Effector CD4-positive, alpha-beta T cell (primary cell): ENCODE data around the gene OR1K1. TPM values are rescaled to one million over a fixed set of nuclear protein-coding genes. Genes with fewer than 3 reads are reported as not detected.
"Not testable (repeated sequence)": the region's sequence is repeated elsewhere in the genome, so short reads cannot be mapped to it uniquely, and the experiment has no call there.

Experiments
- DNase-seq: peaks from one replicate; pipeline ENCODE4 v3.0.0-alpha.2; 2020
- total RNA-seq: gene quantifications from one replicate; lab custom pipeline; 2026; lab: John Stamatoyannopoulos, UW

Gene OR1K1, protein sequence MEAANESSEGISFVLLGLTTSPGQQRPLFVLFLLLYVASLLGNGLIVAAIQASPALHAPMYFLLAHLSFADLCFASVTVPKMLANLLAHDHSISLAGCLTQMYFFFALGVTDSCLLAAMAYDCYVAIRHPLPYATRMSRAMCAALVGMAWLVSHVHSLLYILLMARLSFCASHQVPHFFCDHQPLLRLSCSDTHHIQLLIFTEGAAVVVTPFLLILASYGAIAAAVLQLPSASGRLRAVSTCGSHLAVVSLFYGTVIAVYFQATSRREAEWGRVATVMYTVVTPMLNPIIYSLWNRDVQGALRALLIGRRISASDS
- not detected for total RNA-seq

DNA sequence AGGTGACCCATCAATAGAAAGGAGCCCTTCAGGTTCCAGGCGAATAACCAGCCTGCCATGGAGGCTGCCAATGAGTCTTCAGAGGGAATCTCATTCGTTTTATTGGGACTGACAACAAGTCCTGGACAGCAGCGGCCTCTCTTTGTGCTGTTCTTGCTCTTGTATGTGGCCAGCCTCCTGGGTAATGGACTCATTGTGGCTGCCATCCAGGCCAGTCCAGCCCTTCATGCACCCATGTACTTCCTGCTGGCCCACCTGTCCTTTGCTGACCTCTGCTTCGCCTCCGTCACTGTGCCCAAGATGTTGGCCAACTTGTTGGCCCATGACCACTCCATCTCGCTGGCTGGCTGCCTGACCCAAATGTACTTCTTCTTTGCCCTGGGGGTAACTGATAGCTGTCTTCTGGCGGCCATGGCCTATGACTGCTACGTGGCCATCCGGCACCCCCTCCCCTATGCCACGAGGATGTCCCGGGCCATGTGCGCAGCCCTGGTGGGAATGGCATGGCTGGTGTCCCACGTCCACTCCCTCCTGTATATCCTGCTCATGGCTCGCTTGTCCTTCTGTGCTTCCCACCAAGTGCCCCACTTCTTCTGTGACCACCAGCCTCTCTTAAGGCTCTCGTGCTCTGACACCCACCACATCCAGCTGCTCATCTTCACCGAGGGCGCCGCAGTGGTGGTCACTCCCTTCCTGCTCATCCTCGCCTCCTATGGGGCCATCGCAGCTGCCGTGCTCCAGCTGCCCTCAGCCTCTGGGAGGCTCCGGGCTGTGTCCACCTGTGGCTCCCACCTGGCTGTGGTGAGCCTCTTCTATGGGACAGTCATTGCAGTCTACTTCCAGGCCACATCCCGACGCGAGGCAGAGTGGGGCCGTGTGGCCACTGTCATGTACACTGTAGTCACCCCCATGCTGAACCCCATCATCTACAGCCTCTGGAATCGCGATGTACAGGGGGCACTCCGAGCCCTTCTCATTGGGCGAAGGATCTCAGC, at the start of gene OR1K1:
OR1K1 (plus strand) TSS at position 58 of the 995 bp plus-strand sequence; CDS start at position 58, 0 bp downstream.
- DNase-seq = no peak

DNA sequence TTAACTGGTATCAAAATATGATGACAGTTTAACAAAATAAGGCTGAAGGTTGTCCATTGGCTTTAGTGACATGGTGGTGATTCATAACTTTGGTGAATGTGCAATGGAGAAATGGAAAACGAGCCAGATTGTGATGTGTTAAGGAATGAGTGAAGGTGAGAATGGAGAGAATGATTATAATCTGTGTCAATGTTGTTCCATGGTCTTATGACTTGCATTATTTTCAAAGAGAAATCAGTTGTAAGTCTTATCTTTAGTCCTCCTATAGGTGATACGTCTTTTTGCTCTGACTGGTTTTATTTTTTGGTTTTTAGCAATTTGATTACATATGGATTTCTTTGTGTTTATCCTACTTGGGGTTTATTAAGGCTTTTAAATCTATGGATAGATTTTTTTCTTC, 45.1 kb upstream of the OR1K1 start:
- DNase-seq = no peak

DNA sequence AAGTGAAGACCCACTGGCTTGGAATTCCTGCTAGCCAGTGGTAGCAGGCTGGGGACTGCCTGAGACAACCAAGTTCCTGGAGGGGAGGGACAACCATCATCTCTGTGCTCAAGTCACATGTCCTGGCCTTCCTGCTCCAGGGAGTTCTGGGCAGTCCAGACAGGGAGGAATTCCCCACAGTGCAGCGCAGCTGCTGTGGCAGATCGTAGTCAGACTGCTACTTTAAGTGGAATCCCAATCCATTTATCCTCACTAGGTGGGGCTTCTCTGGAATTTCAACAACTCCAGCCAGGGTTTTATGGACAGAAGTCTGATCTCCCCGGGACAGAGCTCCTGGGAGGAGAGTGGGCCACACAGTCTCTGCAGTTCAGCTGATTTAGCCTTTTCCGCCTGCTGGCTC, 32.1 kb upstream of the OR1K1 start:
- no peak for DNase-seq

DNA sequence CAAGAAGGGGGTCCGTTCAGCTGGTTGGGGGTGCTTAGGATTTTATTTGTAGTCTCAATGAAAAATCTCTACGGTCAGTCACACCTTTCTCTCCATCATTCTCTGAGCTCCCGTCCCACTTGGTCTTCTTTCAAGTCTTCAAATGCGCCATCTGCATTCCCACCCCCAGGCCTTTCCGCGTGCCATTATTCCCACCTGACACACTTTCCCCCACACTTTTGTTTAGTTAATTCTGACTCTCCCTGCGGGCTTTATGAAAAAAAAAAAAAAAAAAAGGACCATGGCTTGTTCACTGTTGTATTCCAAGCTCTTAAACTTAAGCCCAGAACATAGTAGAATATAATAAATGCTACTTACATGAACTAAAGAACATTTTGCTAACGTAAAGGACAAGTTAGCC, 22.9 kb upstream of the OR1K1 start:
- no peak for DNase-seq

DNA sequence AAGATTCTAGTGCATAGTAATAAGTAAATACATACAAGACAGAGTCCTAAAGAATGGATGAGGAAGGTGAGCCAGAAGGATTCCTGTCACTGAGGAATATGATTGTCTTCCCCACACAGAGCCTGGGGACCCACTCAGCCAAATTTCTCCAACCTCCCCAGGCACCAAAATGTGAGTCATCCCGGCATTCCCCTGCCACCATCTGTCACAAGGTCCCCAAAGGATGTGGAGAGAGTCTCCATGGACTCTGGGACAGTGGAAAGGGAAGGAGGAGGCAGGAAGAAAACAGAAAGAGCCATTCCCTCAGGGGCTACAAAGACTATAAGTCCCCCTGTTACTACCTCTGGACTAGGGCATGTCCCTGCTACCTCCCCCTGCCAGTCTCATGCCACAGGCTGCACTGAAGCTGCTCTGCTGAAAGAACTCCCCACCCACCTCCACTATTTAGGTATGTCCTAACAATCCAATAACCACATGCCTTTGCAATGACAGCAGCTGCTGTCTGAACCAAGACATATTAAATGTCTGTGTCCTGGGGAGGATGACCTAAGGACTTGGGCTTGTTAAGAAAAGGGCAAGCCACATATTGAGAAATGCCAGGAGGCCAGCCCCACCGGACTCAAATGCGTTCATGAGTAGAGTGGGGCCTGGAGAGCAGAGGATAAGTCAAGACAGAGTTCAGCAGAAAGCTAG, 21.8 kb upstream of the OR1K1 start:
- DNase-seq = no peak

DNA sequence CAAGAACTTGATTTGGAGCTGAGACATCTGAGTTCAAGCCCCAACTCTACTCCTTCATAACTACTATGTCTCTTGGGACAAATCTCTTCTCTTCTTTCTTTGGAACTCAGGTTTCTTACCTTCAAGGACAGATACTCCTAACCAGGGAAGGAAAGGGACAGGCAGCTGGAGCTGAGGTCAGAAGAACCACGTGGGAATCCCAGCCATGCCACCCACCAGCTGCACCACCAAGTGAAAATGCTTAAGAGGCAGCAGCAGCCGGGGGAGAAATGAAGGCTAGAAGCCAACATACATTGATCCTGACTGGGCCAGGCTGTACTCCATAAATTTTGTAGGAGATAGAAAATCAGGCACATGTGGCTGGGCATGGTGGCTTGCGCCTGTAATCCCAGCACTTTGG, 20.7 kb upstream of the OR1K1 start:
- DNase-seq = no peak

DNA sequence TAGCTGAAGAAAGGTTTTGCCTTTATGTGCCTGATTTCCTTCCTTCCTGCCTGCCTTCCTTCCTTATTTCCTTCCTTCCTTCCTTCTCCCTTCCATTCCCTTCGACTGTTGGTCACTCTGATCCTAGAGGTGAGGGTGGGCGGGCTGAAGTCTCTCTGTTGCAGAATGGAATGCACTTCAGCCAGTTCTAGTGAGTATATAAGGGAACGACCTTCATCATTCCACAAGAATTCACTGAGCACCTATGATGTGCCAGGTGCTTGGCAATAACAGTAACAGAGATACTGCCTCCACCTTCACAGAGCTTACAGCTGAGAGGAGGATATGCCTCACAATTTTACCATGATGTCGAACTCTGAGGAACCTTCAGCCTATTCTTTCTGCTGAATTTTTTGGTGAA, 19.9 kb upstream of the OR1K1 start:
- DNase-seq = no peak

DNA sequence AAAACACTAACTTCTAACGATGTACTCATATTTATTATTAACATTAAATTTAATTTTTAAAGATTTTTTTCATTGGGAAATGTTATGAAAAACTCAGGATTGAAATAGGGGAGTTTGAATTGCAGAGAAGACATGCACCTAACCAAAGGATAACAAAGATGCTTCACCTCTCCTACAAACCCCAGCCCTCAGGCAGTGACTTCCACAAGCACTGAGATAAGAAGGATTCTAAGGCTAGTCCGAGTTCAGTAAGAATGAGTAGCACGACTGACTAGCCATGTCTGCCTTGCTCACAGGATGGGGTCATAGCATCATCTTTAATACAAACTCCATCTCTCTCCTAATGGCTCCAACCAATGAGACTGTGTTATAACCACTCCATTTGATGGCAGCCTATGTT, 18.3 kb upstream of the OR1K1 start:
- no peak for DNase-seq

DNA sequence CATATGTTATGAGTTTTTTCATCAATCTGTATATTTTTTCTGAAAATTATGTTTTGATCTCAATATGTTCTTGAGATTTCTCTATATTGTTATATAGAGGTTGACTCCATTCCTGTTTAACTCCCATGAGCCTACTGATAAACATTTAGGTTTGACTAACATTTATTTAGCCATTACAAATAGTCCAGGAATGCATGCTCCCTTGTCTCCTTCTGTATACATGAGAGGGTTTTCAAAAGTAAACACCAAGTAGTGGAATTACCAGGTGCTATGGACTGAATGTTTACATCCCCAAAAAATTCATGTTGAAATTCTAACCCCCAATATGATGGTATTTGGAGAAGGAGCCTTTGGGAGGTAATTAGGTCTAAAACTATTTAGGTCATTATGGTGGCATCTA, 14.7 kb upstream of the OR1K1 start:
- no peak for DNase-seq

DNA sequence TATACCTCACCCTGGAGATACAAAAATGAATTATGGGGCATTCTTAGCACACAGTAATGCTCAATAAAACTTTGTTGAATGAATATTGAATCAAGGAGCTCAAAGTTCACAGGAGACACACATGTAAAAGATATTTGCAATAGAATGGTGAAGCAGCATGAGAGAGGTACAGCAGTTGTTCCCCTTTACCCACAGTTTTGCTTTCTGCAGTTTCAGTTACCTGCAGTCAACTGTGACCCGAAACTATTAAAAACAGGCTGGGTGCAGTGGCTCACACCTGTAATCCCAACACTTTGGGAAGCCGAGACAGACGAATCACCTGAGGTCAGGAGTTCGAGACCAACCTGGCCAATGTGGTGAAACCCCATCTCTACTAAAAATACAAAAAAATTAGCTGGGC, 13.6 kb upstream of the OR1K1 start:
- DNase-seq = no peak

DNA sequence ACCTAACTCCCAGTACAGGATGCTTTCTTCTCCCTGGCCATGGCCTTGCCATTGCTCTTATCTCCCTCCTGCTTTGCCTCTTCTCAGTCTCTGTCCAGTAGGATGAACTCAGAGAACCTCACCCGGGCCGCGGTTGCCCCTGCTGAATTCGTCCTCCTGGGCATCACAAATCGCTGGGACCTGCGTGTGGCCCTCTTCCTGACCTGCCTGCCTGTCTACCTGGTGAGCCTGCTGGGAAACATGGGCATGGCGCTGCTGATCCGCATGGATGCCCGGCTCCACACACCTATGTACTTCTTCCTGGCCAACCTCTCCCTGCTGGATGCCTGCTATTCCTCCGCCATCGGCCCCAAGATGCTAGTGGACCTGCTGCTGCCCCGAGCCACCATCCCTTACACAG, 11.1 kb upstream of the OR1K1 start, which contains the start of gene OR5C1:
OR5C1 (plus strand) TSS at position 103 of the 400 bp plus-strand sequence; CDS start at position 103, 0 bp downstream.
- DNase-seq = no peak

DNA sequence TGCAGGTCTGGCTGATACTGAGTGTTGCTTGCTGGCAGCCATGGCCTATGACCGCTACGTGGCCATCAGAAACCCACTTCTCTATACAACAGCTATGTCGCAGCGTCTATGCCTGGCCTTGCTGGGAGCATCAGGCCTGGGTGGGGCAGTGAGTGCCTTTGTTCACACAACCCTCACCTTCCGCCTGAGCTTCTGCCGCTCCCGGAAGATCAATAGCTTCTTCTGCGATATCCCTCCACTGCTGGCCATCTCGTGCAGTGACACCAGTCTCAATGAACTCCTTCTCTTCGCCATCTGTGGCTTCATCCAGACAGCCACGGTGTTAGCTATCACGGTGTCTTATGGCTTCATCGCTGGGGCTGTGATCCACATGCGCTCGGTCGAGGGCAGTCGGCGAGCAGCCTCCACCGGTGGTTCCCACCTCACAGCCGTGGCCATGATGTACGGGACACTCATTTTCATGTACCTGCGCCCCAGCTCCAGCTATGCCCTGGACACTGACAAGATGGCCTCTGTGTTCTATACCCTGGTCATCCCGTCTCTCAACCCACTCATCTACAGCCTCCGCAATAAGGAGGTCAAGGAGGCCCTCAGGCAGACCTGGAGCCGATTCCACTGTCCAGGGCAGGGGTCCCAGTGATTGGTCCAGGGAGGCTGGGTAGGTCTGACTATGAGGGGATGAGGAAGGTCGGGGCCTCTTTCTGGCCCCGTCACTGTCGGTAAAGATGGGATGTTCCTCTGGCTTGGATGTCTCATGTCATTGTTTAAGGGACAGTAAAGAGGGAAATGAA, 10.5 kb upstream of the OR1K1 start:
- no peak for DNase-seq

DNA sequence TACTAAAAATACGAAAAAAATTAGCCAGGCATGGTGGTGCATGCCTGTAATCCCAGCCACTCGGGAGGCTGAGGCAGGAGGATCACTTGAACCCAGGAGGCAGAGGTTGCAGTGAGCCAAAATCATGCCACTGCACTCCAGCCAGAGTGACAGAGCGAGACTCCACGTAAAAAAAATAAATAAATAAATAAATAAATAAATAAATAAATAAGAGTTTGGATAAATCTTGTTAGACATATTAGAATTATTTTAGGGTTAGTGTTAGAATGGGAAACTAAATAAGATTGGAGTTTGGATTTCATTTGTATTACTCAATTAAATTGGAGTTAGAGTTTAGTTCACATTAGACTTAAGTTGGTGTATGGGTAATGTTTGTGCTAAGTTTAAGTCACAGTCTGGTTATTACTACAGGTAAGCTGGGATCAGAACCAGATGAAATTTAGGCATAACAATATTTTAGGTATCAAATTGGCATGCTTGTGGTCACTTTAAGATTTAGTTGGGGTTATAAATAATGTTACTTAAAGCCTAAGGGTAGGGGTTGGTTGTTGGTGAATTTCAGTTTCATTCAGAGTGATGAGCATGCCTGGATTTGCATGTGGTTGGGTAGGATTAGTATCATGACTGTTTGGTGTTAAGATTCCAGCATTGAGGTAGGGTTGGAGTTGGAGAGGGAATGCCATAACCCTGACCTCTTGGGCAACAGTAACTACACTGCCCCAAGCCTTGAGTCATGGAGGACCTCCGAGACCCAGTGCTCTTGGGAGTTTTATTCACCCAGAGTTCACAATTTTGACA, 7.9 kb upstream of the OR1K1 start:
- DNase-seq = no peak

DNA sequence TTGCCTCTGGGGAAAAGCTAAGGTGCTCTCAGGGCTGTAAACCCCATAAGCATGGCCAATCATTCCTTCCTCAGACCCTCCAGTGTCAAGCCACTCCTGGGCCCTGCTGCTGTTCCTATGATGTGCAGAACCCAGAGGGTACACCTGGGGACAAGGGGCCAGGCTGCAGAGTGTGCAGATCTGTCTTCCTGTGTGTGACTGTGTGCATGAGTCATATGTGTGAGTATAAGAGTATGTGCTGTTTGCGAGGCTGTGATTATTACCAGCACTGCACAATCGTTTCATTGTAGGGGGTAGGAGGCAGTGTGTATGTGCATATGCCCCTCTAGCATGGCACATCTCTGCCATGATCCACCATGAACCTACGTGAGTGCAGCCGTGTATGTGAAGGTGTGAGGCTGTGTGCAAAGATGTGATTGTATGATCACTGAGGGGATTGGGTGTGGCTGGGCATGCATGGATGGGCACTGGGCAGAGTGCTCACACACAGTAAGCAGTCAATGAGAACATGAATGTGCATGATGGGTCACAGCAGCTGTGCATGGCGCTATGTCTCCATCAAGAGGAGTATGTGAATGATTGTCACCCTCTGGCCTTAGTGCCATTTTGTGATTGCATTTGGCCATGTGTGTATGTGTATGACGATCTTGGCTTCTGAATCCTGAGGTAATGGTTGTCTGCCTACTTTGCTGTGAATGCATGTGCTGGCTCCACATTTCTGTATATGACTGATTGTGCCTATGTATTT, 2.4 kb upstream of the OR1K1 start:
- no peak for DNase-seq

DNA sequence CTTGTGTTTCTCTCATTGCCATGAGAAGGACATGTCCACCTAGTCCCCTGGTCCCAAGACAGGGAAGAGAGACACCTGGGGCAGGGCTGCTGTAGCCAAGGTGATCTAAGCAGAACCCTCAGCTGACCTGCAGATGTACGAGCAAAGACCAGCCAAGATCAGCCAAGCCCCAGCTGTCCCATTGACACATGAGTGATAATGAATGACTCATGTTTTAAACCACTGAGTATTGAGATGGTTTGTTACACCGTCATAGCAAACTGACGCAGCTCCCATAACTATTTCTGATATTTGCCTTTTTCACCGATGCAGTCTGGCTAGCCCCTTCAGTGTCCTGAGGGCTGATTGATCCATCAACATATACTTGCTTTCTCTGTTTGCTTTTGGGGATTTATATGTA, 6.7 kb downstream of the OR1K1 start:
- DNase-seq = no peak

DNA sequence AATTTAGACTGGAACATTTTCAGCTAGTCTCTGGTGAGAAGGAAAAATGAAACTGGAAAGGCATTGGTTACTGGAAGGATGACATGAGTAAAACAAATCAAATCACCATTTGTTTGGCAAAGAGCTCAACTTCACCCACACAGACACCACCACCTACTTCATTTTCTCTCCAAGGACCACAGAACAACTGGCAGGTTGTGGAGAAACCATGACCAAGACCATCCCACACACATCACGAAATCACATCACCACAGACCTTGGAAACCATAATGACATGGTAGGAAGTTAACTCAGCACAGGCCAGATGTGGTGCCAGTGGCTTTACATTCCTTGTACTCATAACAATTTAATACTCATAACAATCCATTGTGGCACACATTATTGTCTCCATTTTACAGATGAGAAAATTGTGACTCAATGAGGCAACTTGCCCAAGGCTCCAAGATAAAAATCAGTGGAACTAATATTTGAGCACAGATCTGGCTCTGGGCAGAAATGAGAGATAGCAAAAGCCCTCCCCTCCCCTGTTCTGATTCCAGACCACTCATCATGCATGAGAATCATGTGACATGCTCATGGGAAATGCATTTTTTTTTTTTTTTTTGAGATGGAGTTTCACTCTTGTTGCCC, 7.5 kb downstream of the OR1K1 start:
- DNase-seq = no peak

DNA sequence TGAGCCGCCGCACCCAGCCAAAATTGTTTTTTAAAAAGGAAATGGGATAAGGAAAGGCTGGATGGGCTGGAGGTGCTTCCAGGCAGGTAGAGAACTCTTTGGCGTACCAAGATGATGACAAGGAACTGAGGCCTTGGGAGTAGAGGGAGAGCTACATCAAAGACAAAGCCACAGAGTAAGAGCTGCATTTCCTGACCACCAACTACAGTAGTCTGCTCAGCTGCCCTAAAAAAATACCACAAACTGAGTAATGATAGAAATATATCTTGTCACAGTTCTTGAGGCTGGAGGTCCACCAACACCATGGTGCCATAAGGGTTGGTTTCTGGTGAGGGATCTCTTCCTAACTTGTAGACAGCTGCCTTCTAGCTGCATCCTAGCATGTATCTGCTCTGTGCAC, 8.2 kb downstream of the OR1K1 start:
- no peak for DNase-seq

DNA sequence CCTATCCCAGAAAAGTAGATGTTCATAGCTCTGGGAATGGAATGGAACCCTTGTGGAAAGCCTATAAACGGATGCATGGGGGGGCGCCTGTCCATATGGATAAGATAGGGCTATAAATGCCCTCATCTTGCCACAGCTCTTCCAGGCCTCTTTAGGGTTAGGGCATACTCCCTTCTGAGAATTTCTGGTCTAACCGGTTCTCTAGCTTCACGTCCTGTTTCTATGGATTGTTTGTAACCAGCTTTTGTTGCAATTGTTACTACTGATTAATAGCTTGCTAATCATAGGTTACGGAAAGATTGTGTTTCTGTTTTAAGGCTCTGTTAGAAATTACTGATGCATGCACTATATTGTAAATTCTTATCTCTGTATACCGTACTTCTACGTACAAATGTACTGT, 9.3 kb downstream of the OR1K1 start:
- not testable (repeated sequence) for DNase-seq

DNA sequence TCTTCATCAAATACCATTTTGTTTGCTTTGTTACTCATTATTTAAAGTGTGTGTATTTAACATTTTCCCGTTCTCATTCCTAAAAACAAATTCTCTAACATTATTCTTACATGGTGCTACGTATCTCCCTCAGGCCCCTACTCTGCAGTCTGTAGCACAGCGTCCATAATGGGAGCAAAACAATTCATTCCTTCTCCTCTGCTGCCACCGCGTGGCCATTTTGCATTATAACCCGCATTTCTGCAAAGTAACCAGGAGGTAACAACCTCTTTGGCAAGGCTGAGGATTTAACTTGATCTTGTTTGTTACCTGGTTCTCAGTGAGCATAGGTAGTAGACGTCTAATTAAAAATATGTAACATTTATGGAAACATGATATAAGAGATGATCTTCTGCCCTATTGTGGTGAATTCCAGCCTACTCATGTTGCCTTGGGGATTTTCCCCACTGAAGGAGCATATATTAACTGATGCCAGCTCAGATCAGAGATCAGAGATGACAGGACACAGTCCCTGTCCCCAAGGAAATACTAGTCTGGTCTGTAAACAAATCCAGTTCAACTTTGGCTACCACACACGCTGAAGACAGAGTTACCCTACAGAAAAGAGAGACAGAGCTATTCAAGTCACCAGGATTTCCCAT, 10.5 kb downstream of the OR1K1 start:
- DNase-seq = peak; percentile 60

DNA sequence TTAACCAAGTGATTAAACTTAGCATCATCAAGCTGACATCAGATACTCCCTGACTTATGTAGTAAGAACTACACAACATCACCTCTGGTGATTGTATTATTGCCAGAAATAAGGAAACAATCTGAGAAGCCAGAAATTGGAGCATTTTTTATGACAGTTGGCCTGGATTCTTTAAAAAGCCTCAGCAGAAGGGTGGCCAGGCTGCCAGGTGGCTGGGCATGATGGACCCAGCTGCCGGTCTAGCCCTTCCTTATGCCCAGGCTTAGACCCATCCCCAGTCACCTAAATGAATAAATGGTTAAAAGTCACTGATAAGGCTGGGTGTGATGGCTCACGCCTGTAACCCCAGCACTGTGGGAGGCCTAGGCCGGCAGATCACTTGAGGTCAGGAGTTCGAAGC, 12.8 kb downstream of the OR1K1 start:
- DNase-seq = no peak
